ENCODE measurements around the gene AKR1C1. TPM values are rescaled to one million over a fixed set of nuclear protein-coding genes. Genes with fewer than 3 reads are reported as not detected.
"Not testable (repeated sequence)": the region's sequence is repeated elsewhere in the genome, so short reads cannot be mapped to it uniquely, and the experiment has no call there.

Gene AKR1C1
- total RNA-seq, 1 donor from 2014 or later: 1.3 TPM

- Mint-ChIP-seq H3K4me3 (ENCODE audit: unreplicated experiment) (no peak overlapping the region), H3K36me3 (ENCODE audit: low read depth) (no peaks in the 10 kb centered on the region), H3K27me3 (ENCODE audit: low read depth) (peaks cover 20% of the 10 kb centered on the region), H3K27ac (ENCODE audit: unreplicated experiment) (no peak overlapping the region), H3K4me1 (ENCODE audit: low read depth) (no peaks in the 10 kb centered on the region), H3K9me3 (ENCODE audit: low read depth) (no peaks in the 10 kb centered on the region)
- no peak for DNase-seq (ENCODE audit: low spot score)
- TF ChIP-seq CTCF (IDR thresholded peaks at IDR 0.05): no peak
These were observed 35.5 kb downstream of the AKR1C1 start for GRCh38 chr10:4998671-4999070.

GRCh38 chr10:5002013-5002727 is 39.0 kb downstream of the AKR1C1 start:
- H3K27ac Mint-ChIP-seq (ENCODE audit: unreplicated experiment): no peak overlapping the region
- no peaks in the 10 kb centered on the region for H3K36me3 Mint-ChIP-seq (ENCODE audit: low read depth)
- no peaks in the 10 kb centered on the region for H3K4me1 Mint-ChIP-seq (ENCODE audit: low read depth)
- H3K27me3 Mint-ChIP-seq (ENCODE audit: low read depth): peaks cover 20% of the 10 kb centered on the region
- no peak overlapping the region for H3K4me3 Mint-ChIP-seq (ENCODE audit: unreplicated experiment)
- DNase-seq (ENCODE audit: low spot score): no peak
- no peaks in the 10 kb centered on the region for H3K9me3 Mint-ChIP-seq (ENCODE audit: low read depth)
- TF ChIP-seq CTCF (IDR thresholded peaks at IDR 0.05): no peak

GRCh38 chr10:5003127-5004029 is 40.2 kb downstream of the AKR1C1 start, which contains the start of gene AKR1C2:
Gene AKR1C2 (minus strand): TSS chr10:5003857. CDS start chr10:5003835, 22 bp downstream.
- not testable (repeated sequence) for H3K27ac Mint-ChIP-seq (ENCODE audit: unreplicated experiment); DNase-seq (ENCODE audit: low spot score); H3K4me1 Mint-ChIP-seq (ENCODE audit: low read depth); H3K36me3 Mint-ChIP-seq (ENCODE audit: low read depth); H3K4me3 Mint-ChIP-seq (ENCODE audit: unreplicated experiment); H3K9me3 Mint-ChIP-seq (ENCODE audit: low read depth)
- H3K27me3 Mint-ChIP-seq (ENCODE audit: low read depth): peaks cover 14% of the 10 kb centered on the region

- not testable (repeated sequence) for DNase-seq (ENCODE audit: low spot score); H3K4me1 Mint-ChIP-seq (ENCODE audit: low read depth); H3K9me3 Mint-ChIP-seq (ENCODE audit: low read depth); H3K4me3 Mint-ChIP-seq (ENCODE audit: unreplicated experiment); H3K36me3 Mint-ChIP-seq (ENCODE audit: low read depth); H3K27ac Mint-ChIP-seq (ENCODE audit: unreplicated experiment)
- peaks cover 12% of the 10 kb centered on the region for H3K27me3 Mint-ChIP-seq (ENCODE audit: low read depth)
These were observed 40.8 kb downstream of the AKR1C1 start for GRCh38 chr10:5004030-5004385.

- H3K27ac Mint-ChIP-seq (ENCODE audit: unreplicated experiment); H3K9me3 Mint-ChIP-seq (ENCODE audit: low read depth); H3K4me1 Mint-ChIP-seq (ENCODE audit: low read depth); DNase-seq (ENCODE audit: low spot score); H3K36me3 Mint-ChIP-seq (ENCODE audit: low read depth); H3K4me3 Mint-ChIP-seq (ENCODE audit: unreplicated experiment): not testable (repeated sequence)
- peaks cover 12% of the 10 kb centered on the region for H3K27me3 Mint-ChIP-seq (ENCODE audit: low read depth)
These were observed 41.3 kb downstream of the AKR1C1 start for GRCh38 chr10:5004501-5004900.

GRCh38 chr10:5008857-5009548 is 45.8 kb downstream of the AKR1C1 start:
- not testable (repeated sequence) for H3K4me1 Mint-ChIP-seq (ENCODE audit: low read depth); DNase-seq (ENCODE audit: low spot score); H3K36me3 Mint-ChIP-seq (ENCODE audit: low read depth); H3K4me3 Mint-ChIP-seq (ENCODE audit: unreplicated experiment); H3K27ac Mint-ChIP-seq (ENCODE audit: unreplicated experiment); H3K9me3 Mint-ChIP-seq (ENCODE audit: low read depth)
- peaks cover 15% of the 10 kb centered on the region for H3K27me3 Mint-ChIP-seq (ENCODE audit: low read depth)

GRCh38 chr10:5010043-5010442 is 46.8 kb downstream of the AKR1C1 start:
- H3K27me3 Mint-ChIP-seq (ENCODE audit: low read depth): peaks cover 15% of the 10 kb centered on the region
- H3K27ac Mint-ChIP-seq (ENCODE audit: unreplicated experiment); DNase-seq (ENCODE audit: low spot score); H3K36me3 Mint-ChIP-seq (ENCODE audit: low read depth); H3K9me3 Mint-ChIP-seq (ENCODE audit: low read depth); H3K4me1 Mint-ChIP-seq (ENCODE audit: low read depth); H3K4me3 Mint-ChIP-seq (ENCODE audit: unreplicated experiment): not testable (repeated sequence)

GRCh38 chr10:5011392-5011791 is 48.2 kb downstream of the AKR1C1 start:
- H3K9me3 Mint-ChIP-seq (ENCODE audit: low read depth); H3K27ac Mint-ChIP-seq (ENCODE audit: unreplicated experiment): not testable (repeated sequence)

More at GRCh38 chr10:5011392-5011791, 48.2 kb downstream of the AKR1C1 start:
- peaks cover 15% of the 10 kb centered on the region for H3K27me3 Mint-ChIP-seq (ENCODE audit: low read depth)
- H3K4me3 Mint-ChIP-seq (ENCODE audit: unreplicated experiment); H3K36me3 Mint-ChIP-seq (ENCODE audit: low read depth); DNase-seq (ENCODE audit: low spot score); H3K4me1 Mint-ChIP-seq (ENCODE audit: low read depth): not testable (repeated sequence)

Data from chondrocyte (in vitro differentiated cells).